IMR-90 (cell line): ENCODE data around the gene LRRC4C.

Experiments
- CEBPB ChIP-seq: IDR thresholded peaks from 2 replicates; pipeline ENCODE4 v1.6.1; 2012; ENCODE audit warnings: low read depth, low read length, improper control_type of control experiment
- ELK1 ChIP-seq: fragments of 150-350 bp; IDR thresholded peaks from 2 replicates; pipeline ENCODE4 v1.6.1; 2016; ENCODE audit warnings: low read depth, mild to moderate bottlenecking, low read length, moderate library complexity, borderline replicate concordance
- FOS ChIP-seq: fragments of 150-350 bp; IDR thresholded peaks from 2 replicates; pipeline ENCODE4 v1.6.1; 2016; ENCODE audit warnings: low read depth, low read length
- MAZ ChIP-seq: IDR thresholded peaks from 2 replicates; pipeline ENCODE4 v1.6.1; 2012; ENCODE audit warnings: low read depth, mild to moderate bottlenecking, low read length, improper control_type of control experiment, moderate library complexity, borderline replicate concordance
- POLR2A ChIP-seq: IDR thresholded peaks from 2 replicates; pipeline ENCODE4 v1.6.1; 2012; ENCODE audit warnings: mild to moderate bottlenecking, low read depth, low read length
- RAD21 ChIP-seq: IDR thresholded peaks from 2 replicates; pipeline ENCODE4 v1.6.1; 2012; ENCODE audit warnings: low read length, improper control_type of control experiment
- RFX5 ChIP-seq: IDR thresholded peaks from 2 replicates; pipeline ENCODE4 v1.8.0; 2012; ENCODE audit warnings: low read depth, mild to moderate bottlenecking, low read length, moderate library complexity
- TF ChIP-seq, protein P1 (sequence below): conservative IDR thresholded peaks from 2 replicates; pipeline ENCODE4 v1.5.1; 2012; ENCODE audit warnings: mild to moderate bottlenecking, low read depth, low read length, improper control_type of control experiment
- TF ChIP-seq, protein P2 (sequence below): fragments of 150-350 bp; IDR thresholded peaks from 2 replicates; pipeline ENCODE4 v1.6.1; 2017; ENCODE audit warnings: mild to moderate bottlenecking, antibody characterized with exemption, low read length, low read depth

DNA sequence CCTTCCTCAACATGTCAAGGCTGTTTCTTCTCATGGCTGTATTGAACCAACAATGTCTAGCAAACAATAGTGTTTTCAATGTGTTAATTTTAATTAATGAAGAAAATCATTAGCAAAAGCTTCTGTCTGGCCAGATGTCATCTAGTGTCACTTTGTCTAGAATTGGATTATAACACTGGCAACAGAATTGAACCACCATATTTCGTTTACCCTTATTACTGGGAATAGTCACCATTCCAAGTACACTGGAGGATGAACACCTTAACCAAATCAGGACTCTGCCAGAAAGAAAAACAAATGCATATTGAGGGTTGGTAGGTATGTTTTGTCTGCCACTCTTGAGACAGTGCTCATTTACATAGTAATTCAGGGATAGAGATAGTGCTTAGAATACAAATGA, 146.2 kb downstream of the LRRC4C start:
- TF ChIP-seq ELK1: no peak
- no peak for TF ChIP-seq POLR2A
- TF ChIP-seq FOS: no peak
- TF ChIP-seq, protein P1, sequence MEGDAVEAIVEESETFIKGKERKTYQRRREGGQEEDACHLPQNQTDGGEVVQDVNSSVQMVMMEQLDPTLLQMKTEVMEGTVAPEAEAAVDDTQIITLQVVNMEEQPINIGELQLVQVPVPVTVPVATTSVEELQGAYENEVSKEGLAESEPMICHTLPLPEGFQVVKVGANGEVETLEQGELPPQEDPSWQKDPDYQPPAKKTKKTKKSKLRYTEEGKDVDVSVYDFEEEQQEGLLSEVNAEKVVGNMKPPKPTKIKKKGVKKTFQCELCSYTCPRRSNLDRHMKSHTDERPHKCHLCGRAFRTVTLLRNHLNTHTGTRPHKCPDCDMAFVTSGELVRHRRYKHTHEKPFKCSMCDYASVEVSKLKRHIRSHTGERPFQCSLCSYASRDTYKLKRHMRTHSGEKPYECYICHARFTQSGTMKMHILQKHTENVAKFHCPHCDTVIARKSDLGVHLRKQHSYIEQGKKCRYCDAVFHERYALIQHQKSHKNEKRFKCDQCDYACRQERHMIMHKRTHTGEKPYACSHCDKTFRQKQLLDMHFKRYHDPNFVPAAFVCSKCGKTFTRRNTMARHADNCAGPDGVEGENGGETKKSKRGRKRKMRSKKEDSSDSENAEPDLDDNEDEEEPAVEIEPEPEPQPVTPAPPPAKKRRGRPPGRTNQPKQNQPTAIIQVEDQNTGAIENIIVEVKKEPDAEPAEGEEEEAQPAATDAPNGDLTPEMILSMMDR: no peak
- TF ChIP-seq RFX5: no peak
- TF ChIP-seq CEBPB: no peak
- TF ChIP-seq RAD21: no peak
- TF ChIP-seq MAZ: no peak
- TF ChIP-seq, protein P2, sequence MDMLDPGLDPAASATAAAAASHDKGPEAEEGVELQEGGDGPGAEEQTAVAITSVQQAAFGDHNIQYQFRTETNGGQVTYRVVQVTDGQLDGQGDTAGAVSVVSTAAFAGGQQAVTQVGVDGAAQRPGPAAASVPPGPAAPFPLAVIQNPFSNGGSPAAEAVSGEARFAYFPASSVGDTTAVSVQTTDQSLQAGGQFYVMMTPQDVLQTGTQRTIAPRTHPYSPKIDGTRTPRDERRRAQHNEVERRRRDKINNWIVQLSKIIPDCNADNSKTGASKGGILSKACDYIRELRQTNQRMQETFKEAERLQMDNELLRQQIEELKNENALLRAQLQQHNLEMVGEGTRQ: no peak
